Neural progenitor cell (in vitro differentiated cells): Measurements from ENCODE around the gene CHCHD6.

Experiments used
- CTCF ChIP-seq: fragments of 200-600 bp; sonication (generic); IDR thresholded peaks from 2 replicates; pipeline ENCODE4 v1.5.1; 2017; ENCODE audit warnings: antibody characterized with exemption, mild to moderate bottlenecking
- EZH2phosphoT487 ChIP-seq: fragments of 200-600 bp; sonication (generic); IDR thresholded peaks from 2 replicates; pipeline ENCODE4 v1.6.1; 2017; ENCODE audit warnings: antibody characterized with exemption

GRCh38 chr3:126992776-126993175, 288.7 kb downstream of the CHCHD6 start:
- TF ChIP-seq CTCF, result no peak
- no peak for TF ChIP-seq EZH2phosphoT487
